ENCODE results near the gene ZNF684. TPM values are rescaled to one million over a fixed set of nuclear protein-coding genes. Genes with fewer than 3 reads are reported as not detected.

ZNF684 gene
- total RNA-seq, 1 experiment from 2014 or later: 6.0 TPM

GRCh38 chr1:40583980-40584379, 52.5 kb downstream of the ZNF684 start:
- CTCF ChIA-PET: no interaction called here
- H3K9me3 ChIP-seq (ENCODE audit: insufficient read depth, low read depth): no peaks in the 10 kb centered on the region
- H3K79me2 ChIP-seq (ENCODE audit: low read depth): no peaks in the 10 kb centered on the region
- no peaks in the 10 kb centered on the region for H4K20me1 ChIP-seq (ENCODE audit: insufficient read depth)
- H3K36me3 ChIP-seq (ENCODE audit: low read depth): no peaks in the 10 kb centered on the region
- no peaks in the 10 kb centered on the region for H3F3A ChIP-seq (ENCODE audit: insufficient read depth, low read depth)
- H3K9me2 ChIP-seq (ENCODE audit: insufficient read depth): no peaks in the 10 kb centered on the region
- no peak overlapping the region for H3K4me3 ChIP-seq
- intact Hi-C loops (cut with micrococcal nuclease; ENCODE audit: unreplicated experiment): no loop called here
- H2AFZ ChIP-seq: no peak overlapping the region
- POLR2A ChIA-PET (ENCODE audit: unreplicated experiment): interaction anchor here (0.6 to 0.8 kb wide), 2 partner anchors 266 to 1176 kb away, joined by 3 to 4 read pairs; no protein-coding TSS in a partner anchor
- H3K27ac ChIP-seq: no peak overlapping the region
- no peak for TF ChIP-seq EZH2 (IDR thresholded peaks at IDR 0.05; ENCODE audit: low read depth)
- no peak for TF ChIP-seq CTCF (conservative IDR thresholded peaks at IDR 0.05)
- H3K4me1 ChIP-seq (replicated peaks; ENCODE audit: insufficient read depth): no peaks in the 10 kb centered on the region
- no TSS peak for BruUV-seq (replicated peaks)
- H3K27me3 ChIP-seq (ENCODE audit: insufficient read depth, low read depth): no peaks in the 10 kb centered on the region; the same call in 1 of the 2 replicates
- DNase-seq: no peak
- no peak overlapping the region for H3K4me2 ChIP-seq

- no peak overlapping the region for H3K27ac ChIP-seq
- H3F3A ChIP-seq (ENCODE audit: insufficient read depth, low read depth): no peaks in the 10 kb centered on the region
- intact Hi-C loops (cut with micrococcal nuclease; ENCODE audit: unreplicated experiment): no loop called here
- H3K4me2 ChIP-seq: no peak overlapping the region
- CTCF ChIA-PET: no interaction called here
- no peaks in the 10 kb centered on the region for H3K79me2 ChIP-seq (ENCODE audit: low read depth)
- H3K4me3 ChIP-seq: no peak overlapping the region
- no peaks in the 10 kb centered on the region; the same call in 1 of the 2 replicates for H3K27me3 ChIP-seq (ENCODE audit: insufficient read depth, low read depth)
- no peak for DNase-seq
- H2AFZ ChIP-seq: no peak overlapping the region
- no peaks in the 10 kb centered on the region for H3K36me3 ChIP-seq (ENCODE audit: low read depth)
- H3K9me3 ChIP-seq (ENCODE audit: insufficient read depth, low read depth): no peaks in the 10 kb centered on the region
- no TSS peak for BruUV-seq (replicated peaks)
- no peak for TF ChIP-seq EZH2 (IDR thresholded peaks at IDR 0.05; ENCODE audit: low read depth)
- TF ChIP-seq CTCF (conservative IDR thresholded peaks at IDR 0.05): no peak
- H4K20me1 ChIP-seq (ENCODE audit: insufficient read depth): no peaks in the 10 kb centered on the region
- no peaks in the 10 kb centered on the region for H3K4me1 ChIP-seq (replicated peaks; ENCODE audit: insufficient read depth)
- POLR2A ChIA-PET (ENCODE audit: unreplicated experiment): interaction anchor here (0.5 to 0.6 kb wide), 3 partner anchors 103 to 108 kb away, joined by 4 to 9 read pairs (median 6); no protein-coding TSS in a partner anchor
- no peaks in the 10 kb centered on the region for H3K9me2 ChIP-seq (ENCODE audit: insufficient read depth)
Measured at GRCh38 chr1:40588586-40588985, 57.1 kb downstream of the ZNF684 start.

GRCh38 chr1:40592107-40592803, 60.8 kb downstream of the ZNF684 start:
- no TSS peak for BruUV-seq (replicated peaks)
- H3K36me3 ChIP-seq (ENCODE audit: low read depth): no peaks in the 10 kb centered on the region
- DNase-seq: peak; percentile 58 to 60
- no peak for TF ChIP-seq EZH2 (IDR thresholded peaks at IDR 0.05; ENCODE audit: low read depth)
- TF ChIP-seq CTCF (conservative IDR thresholded peaks at IDR 0.05): peak; percentile 63
- ChIA-PET POLR2A (ENCODE audit: unreplicated experiment) (interaction anchor here (0.5 to 0.7 kb wide), 3 partner anchors 60 to 514 kb away, joined by 4 to 7 read pairs (median 6); partner anchors contain the start of gene NFYC), CTCF (interaction anchor here (0.6 kb wide), 1 partner anchor 379 kb away, joined by 4 read pairs; no protein-coding TSS in a partner anchor)
- intact Hi-C loops (cut with micrococcal nuclease; ENCODE audit: unreplicated experiment): loop anchor here (1.0 to 5.0 kb wide), 2 partner anchors 256 to 355 kb away; no protein-coding TSS in a partner anchor
- H3K4me2 ChIP-seq: no peak overlapping the region
- H3K27ac ChIP-seq: no peak overlapping the region
- H3K4me3 ChIP-seq: no peak overlapping the region
- no peaks in the 10 kb centered on the region for H3K27me3 ChIP-seq (ENCODE audit: insufficient read depth, low read depth)
- no peaks in the 10 kb centered on the region for H3F3A ChIP-seq (ENCODE audit: insufficient read depth, low read depth)
- no peaks in the 10 kb centered on the region for H3K9me3 ChIP-seq (ENCODE audit: insufficient read depth, low read depth)
- H3K9me2 ChIP-seq (ENCODE audit: insufficient read depth): no peaks in the 10 kb centered on the region
- no peaks in the 10 kb centered on the region for H3K79me2 ChIP-seq (ENCODE audit: low read depth)
- no peaks in the 10 kb centered on the region for H3K4me1 ChIP-seq (replicated peaks; ENCODE audit: insufficient read depth)
- no peak overlapping the region for H2AFZ ChIP-seq
- H4K20me1 ChIP-seq (ENCODE audit: insufficient read depth): no peaks in the 10 kb centered on the region
